Limb (tissue), 2 donors: Measurements from ENCODE around the gene C1QL1.

Experiments
- DNase-seq, 2 donors: peaks; one replicate each; pipeline ENCODE4 v3.0.0-alpha.2; 2016; ENCODE audit errors: extremely low spot score in 2 of 2

The C1QL1 gene

GRCh38 chr17:44968225-44969143, at the start of gene C1QL1:
TSS of gene C1QL1 (minus strand) at chr17:44968303. CDS start at chr17:44968048, 255 bp downstream.
- peak; percentile 90 to 94 for DNase-seq

DNA sequence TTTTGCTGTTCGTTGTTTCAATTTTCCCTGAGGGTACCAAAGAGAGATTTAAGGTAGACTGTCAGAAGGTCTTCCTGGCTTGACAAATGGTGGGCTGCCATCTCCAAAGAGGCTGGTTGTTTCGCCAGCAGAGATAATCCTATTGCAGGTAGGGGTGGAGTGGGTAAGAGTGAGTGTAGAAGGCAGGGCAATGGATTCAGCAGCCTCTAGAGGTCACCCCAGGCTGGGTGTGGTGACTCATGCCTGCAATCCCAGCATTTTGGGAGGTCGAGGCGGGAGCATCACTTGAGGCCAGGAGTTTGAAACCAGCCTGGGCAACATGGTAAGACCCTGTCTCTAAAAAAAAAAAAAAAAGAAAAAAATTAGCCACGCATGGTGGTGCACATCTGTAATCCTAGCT, 48.7 kb upstream of the C1QL1 start:
- DNase-seq, result no peak

DNA sequence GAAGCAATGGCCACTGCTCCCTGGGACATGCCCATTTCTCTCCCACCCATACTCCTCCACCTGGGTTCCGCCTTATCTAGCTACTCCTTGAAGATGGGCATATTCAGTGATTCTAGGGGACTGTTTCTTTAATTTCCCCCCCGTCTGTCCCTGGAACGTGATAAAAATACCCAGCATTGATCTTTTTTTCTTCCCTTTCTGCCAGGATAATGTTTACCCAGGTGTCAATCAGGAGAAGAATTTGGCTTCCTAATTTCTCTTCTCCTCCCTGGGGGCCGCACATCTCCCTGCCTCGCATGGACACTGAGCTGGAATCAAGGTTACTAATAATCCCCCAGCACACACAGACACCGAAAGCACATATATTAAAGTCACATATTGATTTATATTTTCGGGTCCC, 48.1 kb upstream of the C1QL1 start:
- DNase-seq, result no peak

DNA sequence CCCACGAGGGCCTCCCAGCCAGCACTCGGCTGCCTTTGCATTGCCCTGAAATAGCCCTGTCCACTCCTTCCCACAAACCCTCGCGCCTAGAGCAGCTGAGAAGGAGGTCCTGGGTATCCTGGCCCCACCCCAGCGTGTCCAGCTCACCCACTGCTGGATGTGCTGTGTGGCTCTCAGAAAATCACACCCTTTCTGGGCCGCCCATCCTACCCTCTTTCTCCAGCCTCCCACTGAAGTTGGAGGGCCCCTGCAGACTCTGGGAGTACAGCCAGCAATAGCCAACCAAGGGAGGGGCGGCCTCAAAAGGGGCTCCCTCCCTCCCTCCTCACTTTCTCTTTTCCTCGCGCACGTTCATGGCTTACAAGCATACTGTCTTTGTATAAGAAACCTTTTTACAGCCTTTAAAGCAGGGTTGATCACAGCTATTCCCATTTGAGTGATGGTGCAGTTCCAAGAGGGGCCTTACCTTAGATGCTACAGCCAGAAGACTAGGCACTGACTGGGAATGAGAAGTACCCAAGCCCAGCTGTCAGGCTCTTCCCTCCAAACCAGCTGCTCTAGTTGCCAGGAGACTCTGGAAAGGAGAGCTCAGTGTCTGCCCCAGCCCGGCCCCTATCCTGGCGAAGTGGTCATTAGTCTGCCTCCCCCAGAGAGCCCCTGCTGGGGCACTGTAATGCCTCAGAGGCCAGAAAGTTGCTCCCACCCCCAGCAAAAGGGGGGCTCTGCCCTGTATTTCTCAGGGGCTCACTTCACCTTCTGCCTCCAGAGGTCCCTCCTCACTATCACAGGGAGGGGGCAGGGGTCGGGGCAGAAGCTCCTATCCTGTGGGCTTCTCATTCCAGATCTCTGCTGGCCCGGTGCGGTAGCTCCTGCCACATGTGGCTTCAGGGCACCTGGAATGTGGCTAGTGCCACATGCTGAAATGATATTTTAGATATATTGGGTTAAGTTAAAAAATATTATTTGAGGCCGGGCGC, 45.2 kb upstream of the C1QL1 start:
- peak; percentile 51 to 60 for DNase-seq

DNA sequence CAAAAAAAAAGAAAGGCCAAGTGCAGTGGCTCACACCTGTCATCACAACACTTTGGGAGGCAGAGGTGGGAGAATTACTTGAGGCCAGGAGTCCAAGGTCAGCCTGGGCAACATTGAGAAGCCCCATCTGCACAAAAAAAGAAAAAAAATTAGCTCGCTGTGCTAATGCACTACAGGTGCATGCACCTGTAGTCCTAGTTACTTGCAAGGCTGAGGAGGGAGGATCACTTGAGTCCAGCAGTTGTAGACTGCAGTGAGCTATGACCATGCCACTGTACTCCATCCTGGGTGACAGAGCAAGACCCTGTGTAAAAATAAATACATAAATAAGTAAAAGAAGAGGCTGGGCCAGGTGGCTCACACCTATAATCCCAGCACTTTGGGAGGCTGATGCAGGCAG, 43.7 kb upstream of the C1QL1 start:
- no peak for DNase-seq

DNA sequence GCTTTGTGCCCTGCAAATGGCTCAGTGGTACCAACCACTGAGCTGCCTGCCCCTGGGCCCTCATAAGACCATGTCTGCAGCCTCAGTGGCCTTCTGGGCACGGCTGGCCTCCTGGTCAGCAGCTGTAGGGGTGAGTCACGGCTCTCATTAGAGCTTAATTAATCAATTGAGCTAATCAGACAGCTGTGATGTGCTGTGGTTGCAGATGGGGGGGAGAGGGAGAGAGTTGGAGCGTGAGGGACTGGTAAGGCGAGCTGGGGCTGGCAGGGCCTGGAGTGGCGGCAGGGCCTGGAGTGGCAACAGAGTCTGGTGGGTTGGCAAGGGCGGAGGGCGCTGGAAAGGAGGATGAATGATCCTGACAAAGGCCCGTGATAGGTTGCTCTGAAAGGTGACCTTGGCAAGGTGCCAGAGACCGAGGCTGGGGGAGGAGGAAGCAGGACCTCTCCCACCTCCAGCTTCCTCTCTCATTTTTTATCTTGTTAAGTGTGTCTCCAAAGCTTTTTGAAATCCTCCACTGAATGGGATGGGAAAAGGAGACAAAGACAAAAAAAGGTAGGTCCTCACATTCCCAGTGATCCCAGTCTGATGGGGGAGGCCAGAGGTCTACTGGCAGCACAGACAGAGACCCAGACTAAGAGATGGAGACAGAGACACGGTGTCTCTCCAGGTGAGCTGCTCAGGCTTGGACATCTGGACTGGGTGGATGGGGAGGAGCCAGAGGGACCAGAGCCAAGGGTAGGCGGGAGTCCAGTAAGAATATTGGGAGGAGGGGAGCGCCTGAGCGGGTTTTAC, 41.8 kb upstream of the C1QL1 start:
- no peak for DNase-seq

DNA sequence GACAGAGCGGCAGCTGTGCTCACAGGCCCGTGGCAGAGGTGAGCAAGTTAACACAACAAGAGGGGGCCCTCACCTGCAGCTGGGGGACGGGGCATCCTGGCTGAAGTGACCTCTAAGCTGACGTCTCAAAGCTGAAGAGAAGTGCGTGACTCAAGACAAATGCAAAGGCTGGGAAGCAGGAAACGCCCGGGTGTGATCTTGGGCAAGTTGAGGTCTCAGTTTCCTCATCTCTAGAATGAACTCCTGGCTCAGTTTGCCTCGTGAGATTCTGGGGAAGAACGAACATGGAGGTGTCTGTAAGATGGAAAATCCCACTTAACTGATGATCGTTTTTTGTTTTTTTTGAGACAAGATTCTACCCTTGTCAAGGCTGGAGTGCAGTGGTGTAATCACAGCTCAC, 40.1 kb upstream of the C1QL1 start:
- no peak for DNase-seq

- DNase-seq, result no peak
Observed at GRCh38 chr17:45006927-45007461, 38.9 kb upstream of the C1QL1 start.

DNA sequence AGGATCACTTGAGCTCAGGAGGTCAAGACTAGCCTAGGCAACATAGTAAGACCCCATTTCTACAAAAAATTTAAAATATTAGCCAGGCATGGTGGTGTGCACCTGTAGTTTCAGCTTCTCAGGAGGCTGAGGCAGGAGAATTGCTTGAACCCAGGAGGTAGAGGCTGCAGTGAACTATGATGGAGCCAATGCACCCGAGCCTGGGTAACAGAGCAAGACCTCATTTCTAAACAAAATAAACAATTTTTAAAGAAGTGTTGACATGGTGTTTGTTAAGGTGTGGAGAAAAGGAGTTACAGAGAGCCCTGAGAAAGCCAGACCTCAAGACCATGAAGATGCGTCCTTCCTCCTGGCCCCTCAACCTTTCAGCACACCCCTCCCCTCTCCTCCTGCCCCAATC, 37.6 kb upstream of the C1QL1 start:
- DNase-seq, result no peak

- DNase-seq, result no peak
Observed at GRCh38 chr17:45004388-45004787, 36.3 kb upstream of the C1QL1 start.

GRCh38 chr17:45003877-45004276, 35.8 kb upstream of the C1QL1 start:
- no peak for DNase-seq

- DNase-seq, result no peak
Observed at GRCh38 chr17:45001310-45001709, 33.2 kb upstream of the C1QL1 start.

GRCh38 chr17:44999433-44999832, 31.3 kb upstream of the C1QL1 start:
- DNase-seq, result no peak

GRCh38 chr17:44998646-44999045, 30.5 kb upstream of the C1QL1 start:
- no peak for DNase-seq

DNA sequence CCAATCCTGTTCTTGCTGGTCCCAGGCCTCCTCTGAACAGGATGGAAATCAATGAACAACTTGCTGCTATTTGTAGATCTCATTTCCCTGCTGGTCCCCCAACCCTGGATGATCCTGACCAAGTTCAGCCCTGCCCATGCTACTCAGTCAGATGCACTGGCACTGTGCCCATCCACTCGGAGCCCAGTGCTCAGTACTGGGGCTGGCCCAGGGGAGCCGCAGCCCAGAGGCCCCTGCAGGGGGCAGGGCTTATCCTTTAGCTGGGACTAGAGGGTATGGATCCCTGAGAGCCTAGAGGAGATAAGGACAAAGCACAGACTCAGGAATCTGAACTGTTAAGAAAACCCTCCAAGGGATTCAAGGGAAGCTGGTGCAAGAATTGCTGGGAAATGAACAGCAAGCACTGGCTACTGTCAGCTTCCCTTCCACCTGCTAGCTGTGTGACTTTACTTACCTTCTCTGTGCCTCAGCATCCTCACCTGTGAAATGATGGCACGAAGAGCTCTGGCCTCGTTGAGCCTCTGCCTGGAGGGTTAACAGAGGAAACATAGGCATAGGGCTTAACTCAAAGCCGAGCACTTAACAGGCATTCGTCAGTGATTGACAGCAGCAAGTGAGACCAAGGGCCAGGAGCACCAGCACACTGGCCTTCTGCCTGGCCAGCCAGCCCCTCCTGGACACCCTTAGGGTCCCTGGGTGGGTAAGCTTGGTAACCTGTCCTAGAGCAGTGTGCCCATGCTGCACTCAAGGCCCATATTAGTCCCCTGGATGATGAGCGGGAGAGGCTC, 29.8 kb upstream of the C1QL1 start:
- DNase-seq, result no peak

DNA sequence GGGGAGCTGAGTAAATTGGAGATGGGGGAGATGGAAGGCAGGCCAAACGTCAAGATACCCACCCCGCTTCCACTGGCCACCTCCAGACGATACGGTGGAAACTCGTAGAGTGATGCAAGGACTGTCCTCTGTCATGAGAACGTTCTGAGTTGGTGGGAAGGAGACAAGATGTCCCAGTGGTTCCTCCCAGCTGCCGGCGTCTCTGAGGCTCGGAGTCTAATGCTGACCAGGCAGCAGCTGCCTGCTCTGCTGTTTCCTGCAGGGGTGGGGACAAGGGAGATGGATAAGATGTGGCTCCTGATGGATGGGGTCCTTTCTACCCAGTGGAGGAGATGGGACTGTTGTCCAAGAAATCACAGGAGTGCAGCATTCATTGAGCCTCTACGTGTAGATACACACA, 28.2 kb upstream of the C1QL1 start:
- DNase-seq, result no peak

DNA sequence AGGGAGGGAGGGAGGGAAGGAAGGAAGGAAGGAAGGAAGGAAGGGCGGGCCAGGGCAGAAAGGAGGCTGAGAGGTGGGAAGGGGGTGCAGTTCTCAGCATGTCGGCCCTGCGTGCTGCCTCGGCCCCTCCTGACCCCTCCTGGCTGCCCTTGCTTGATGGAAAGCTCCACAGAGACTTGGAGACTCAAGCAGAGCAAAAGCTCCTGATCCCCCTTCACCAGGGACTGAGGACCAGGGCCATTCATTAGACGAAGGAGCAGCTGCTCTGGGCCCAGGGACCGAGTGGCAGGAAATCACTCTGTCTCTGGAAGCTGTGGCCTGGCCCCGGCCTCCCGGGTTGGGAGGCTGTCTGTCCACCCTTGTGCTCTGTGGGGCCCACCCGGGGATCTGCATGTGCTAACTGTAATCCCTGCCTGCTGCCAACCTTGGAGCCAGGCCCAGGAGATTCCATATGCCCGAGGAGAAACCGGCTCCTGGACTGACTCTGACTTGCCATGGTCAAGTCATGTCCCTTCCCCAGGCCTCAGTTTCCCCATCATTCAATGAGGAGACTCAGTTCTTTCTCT, 27.4 kb upstream of the C1QL1 start:
- DNase-seq, result no peak

DNA sequence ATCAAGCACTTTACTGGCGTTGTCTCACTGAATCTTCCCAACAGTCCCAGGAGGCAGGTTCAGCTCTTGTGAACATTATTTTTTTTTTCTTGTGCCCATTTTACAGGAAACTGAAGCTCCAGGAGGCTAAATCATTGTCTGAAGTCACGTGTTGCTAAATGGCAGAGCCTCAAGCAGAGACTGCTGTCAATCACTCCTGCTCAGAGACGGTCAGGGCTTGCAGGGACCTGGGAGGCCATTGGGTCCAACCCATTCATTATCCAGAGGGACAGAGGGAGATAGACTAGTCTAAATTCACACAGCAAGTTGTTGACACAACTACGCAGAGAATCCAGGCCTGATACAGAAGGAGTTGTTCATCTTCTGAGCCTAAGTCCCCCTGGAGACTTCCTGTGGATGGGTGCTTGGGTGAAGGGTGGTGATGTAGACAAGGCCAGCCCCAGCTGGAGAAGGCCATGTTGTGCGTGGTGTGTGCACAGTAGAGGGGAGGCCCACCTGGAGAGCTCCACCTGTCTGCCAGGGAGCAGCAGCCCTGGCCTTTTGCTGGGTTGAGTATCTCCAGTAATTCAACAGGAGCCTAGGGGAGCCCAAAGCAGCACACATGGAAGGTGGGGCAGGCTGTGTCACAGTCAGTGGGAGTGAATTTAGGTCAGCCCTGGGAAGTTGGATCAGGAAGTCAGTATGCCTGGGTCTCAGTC, 24.3 kb upstream of the C1QL1 start:
- DNase-seq, result no peak

DNA sequence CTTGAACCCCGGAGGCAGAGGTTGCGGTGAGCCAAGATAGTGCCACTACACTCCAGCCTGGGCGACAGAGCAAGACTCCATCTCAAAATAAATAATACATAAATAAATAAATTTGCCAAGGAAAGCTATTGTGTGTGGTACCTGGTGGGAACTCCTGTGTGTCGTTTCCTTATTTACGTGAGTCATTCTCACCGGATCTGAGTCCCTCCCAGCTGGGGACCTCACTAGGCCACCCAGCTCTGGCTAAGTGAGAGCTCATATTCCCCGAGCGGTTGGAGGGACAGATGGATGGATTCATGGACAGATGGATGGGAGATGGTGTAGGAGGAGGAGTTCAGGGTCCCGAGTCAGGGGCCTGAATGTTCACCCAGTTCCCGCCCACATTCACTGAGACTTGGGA, 22.9 kb upstream of the C1QL1 start:
- DNase-seq, result no peak
